H1 (cell line): ENCODE measurements around the gene KIFC1. TPM values are rescaled to one million over a fixed set of nuclear protein-coding genes. Genes with fewer than 3 reads are reported as not detected.

Source experiments
- BCL11A ChIP-seq, 2 experiments: IDR thresholded peaks; one replicate each; pipeline ENCODE4 v1.6.1; 2011; ENCODE audit warnings: low read depth in 2 of 2, low read length in 2 of 2, mild to moderate bottlenecking in 2 of 2
- CHD1 ChIP-seq: IDR thresholded peaks from 2 replicates; pipeline ENCODE4 v1.6.1; 2012; ENCODE audit warnings: low read depth, low read length, improper control_type of control experiment
- GTF2F1 ChIP-seq: IDR thresholded peaks from 2 replicates; pipeline ENCODE4 v1.6.1; 2012; ENCODE audit warnings: low read depth, low read length, improper control_type of control experiment, borderline replicate concordance
- MAFK ChIP-seq: IDR thresholded peaks from 2 replicates; pipeline ENCODE4 v1.6.1; 2012; ENCODE audit warnings: low read depth, mild to moderate bottlenecking, improper control_type of control experiment, low read length
- MAX ChIP-seq: IDR thresholded peaks from 2 replicates; pipeline ENCODE4 v1.6.1; 2012; ENCODE audit warnings: inconsistent platforms
- NANOG ChIP-seq: IDR thresholded peaks from 2 replicates; pipeline ENCODE4 v1.6.1; 2011; ENCODE audit warnings: low read length, low read depth, mild to moderate bottlenecking, inconsistent platforms; ENCODE audit not compliant: insufficient read depth, poor library complexity, severe bottlenecking
- PHF8 ChIP-seq: fragments of 200-600 bp; sonication (generic); conservative IDR thresholded peaks from 2 replicates; pipeline ENCODE4 v1.7.1; 2012; ENCODE audit warnings: low read depth, mild to moderate bottlenecking, inconsistent platforms, low read length, moderate library complexity
- POLR2AphosphoS5 ChIP-seq: IDR thresholded peaks from 2 replicates; pipeline ENCODE4 v1.6.1; 2011; ENCODE audit warnings: low read depth, low read length
- RFX5 ChIP-seq: IDR thresholded peaks from 2 replicates; pipeline ENCODE4 v1.6.1; 2011; ENCODE audit warnings: low read depth, low read length, improper control_type of control experiment, borderline replicate concordance
- TBP ChIP-seq: IDR thresholded peaks from 2 replicates; pipeline ENCODE4 v1.6.1; 2011; ENCODE audit warnings: low read depth, low read length, improper control_type of control experiment
- YY1 ChIP-seq: IDR thresholded peaks from 2 replicates; pipeline ENCODE4 v1.6.1; 2011; ENCODE audit warnings: low read depth, mild to moderate bottlenecking, low read length
- polyA plus RNA-seq, 7 experiments: library from polyadenylated mRNA; depleted of rRNA in 3 of 7; stranded (reverse) in 5 of 7; unstranded in 2 of 7; fragments of >200 nt in 5 of 7; fragments of 200-250 nt in 2 of 7; gene quantifications; 1 replicate in 5 of 7; 2 replicates in 1 of 7; 4 replicates in 1 of 7; pipeline versions ENCODE4 v1.2.1 to v1.2.3, GENCODE V29; 2011 to 2013; ENCODE audit warnings: missing spikeins in 2 of 7, mixed read lengths in 2 of 7
- total RNA-seq: library from RNA; stranded (reverse); fragmentation: NEBNext Ultra II Directional; extraction: Animal tissue kit (Norgen Biotek cat#: 25700); gene quantifications from 2 replicates; pipeline ENCODE4 v1.2.1, GENCODE V29; 2021
- TF ChIP-seq, protein P1 (sequence below): fragments of 300-600 bp; sonication (generic); IDR thresholded peaks from 2 replicates; pipeline ENCODE4 v1.7.1; 2012; ENCODE audit warnings: low read length, moderate library complexity, mild to moderate bottlenecking, inconsistent platforms; ENCODE audit not compliant: insufficient replicate concordance

Gene KIFC1
- total and polyA plus RNA-seq, 2 of the 8 experiments (the other 6 are each of a cell fraction or from before 2014, with no cell fraction given): 46.6 to 64.3 TPM

- TF ChIP-seq, protein P1, sequence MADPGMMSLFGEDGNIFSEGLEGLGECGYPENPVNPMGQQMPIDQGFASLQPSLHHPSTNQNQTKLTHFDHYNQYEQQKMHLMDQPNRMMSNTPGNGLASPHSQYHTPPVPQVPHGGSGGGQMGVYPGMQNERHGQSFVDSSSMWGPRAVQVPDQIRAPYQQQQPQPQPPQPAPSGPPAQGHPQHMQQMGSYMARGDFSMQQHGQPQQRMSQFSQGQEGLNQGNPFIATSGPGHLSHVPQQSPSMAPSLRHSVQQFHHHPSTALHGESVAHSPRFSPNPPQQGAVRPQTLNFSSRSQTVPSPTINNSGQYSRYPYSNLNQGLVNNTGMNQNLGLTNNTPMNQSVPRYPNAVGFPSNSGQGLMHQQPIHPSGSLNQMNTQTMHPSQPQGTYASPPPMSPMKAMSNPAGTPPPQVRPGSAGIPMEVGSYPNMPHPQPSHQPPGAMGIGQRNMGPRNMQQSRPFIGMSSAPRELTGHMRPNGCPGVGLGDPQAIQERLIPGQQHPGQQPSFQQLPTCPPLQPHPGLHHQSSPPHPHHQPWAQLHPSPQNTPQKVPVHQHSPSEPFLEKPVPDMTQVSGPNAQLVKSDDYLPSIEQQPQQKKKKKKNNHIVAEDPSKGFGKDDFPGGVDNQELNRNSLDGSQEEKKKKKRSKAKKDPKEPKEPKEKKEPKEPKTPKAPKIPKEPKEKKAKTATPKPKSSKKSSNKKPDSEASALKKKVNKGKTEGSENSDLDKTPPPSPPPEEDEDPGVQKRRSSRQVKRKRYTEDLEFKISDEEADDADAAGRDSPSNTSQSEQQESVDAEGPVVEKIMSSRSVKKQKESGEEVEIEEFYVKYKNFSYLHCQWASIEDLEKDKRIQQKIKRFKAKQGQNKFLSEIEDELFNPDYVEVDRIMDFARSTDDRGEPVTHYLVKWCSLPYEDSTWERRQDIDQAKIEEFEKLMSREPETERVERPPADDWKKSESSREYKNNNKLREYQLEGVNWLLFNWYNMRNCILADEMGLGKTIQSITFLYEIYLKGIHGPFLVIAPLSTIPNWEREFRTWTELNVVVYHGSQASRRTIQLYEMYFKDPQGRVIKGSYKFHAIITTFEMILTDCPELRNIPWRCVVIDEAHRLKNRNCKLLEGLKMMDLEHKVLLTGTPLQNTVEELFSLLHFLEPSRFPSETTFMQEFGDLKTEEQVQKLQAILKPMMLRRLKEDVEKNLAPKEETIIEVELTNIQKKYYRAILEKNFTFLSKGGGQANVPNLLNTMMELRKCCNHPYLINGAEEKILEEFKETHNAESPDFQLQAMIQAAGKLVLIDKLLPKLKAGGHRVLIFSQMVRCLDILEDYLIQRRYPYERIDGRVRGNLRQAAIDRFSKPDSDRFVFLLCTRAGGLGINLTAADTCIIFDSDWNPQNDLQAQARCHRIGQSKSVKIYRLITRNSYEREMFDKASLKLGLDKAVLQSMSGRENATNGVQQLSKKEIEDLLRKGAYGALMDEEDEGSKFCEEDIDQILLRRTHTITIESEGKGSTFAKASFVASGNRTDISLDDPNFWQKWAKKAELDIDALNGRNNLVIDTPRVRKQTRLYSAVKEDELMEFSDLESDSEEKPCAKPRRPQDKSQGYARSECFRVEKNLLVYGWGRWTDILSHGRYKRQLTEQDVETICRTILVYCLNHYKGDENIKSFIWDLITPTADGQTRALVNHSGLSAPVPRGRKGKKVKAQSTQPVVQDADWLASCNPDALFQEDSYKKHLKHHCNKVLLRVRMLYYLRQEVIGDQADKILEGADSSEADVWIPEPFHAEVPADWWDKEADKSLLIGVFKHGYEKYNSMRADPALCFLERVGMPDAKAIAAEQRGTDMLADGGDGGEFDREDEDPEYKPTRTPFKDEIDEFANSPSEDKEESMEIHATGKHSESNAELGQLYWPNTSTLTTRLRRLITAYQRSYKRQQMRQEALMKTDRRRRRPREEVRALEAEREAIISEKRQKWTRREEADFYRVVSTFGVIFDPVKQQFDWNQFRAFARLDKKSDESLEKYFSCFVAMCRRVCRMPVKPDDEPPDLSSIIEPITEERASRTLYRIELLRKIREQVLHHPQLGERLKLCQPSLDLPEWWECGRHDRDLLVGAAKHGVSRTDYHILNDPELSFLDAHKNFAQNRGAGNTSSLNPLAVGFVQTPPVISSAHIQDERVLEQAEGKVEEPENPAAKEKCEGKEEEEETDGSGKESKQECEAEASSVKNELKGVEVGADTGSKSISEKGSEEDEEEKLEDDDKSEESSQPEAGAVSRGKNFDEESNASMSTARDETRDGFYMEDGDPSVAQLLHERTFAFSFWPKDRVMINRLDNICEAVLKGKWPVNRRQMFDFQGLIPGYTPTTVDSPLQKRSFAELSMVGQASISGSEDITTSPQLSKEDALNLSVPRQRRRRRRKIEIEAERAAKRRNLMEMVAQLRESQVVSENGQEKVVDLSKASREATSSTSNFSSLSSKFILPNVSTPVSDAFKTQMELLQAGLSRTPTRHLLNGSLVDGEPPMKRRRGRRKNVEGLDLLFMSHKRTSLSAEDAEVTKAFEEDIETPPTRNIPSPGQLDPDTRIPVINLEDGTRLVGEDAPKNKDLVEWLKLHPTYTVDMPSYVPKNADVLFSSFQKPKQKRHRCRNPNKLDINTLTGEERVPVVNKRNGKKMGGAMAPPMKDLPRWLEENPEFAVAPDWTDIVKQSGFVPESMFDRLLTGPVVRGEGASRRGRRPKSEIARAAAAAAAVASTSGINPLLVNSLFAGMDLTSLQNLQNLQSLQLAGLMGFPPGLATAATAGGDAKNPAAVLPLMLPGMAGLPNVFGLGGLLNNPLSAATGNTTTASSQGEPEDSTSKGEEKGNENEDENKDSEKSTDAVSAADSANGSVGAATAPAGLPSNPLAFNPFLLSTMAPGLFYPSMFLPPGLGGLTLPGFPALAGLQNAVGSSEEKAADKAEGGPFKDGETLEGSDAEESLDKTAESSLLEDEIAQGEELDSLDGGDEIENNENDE: no peak
- TF ChIP-seq NANOG (no peak), POLR2AphosphoS5 (no peak), TBP (no peak), RFX5 (no peak), PHF8 (no peak), YY1 (no peak), BCL11A (IDR thresholded peaks at IDR 0.05; ENCODE audit: low read depth in 2 of 2, low read length in 2 of 2) (no peak), CHD1 (no peak), GTF2F1 (no peak), MAX (no peak), MAFK (no peak)
Observed at GRCh38 chr6:33415831-33416230, 24.2 kb downstream of the KIFC1 start (continued).
